ENCODE data around the gene MAST4. TPM values are rescaled to one million over a fixed set of nuclear protein-coding genes. Genes with fewer than 3 reads are reported as not detected.

The MAST4 gene
- total RNA-seq, 1 donor = 12.7 TPM

- no peak overlapping the region for H3K27ac ChIP-seq (ENCODE audit: low read depth, low read length)
- H2AFZ ChIP-seq (ENCODE audit: low read length) = no peak overlapping the region
- H3K4me2 ChIP-seq (ENCODE audit: insufficient read depth, low read length) = no peak overlapping the region
- H3K9me3 ChIP-seq (ENCODE audit: low read depth, low read length) = no peaks in the 10 kb centered on the region
- peaks cover 6% of the 10 kb centered on the region for H3K27me3 ChIP-seq (ENCODE audit: insufficient read depth, low read length)
- no peak overlapping the region for H3K4me3 ChIP-seq (ENCODE audit: insufficient read depth, low read length)
- H4K20me1 ChIP-seq (ENCODE audit: insufficient read depth, low read length) = no peaks in the 10 kb centered on the region
- no peak for TF ChIP-seq CTCF (IDR thresholded peaks at IDR 0.05; ENCODE audit: extremely low read depth, low read depth, low read length)
- no peaks in the 10 kb centered on the region for H3K4me1 ChIP-seq (ENCODE audit: insufficient read depth, low read length)
- H3K79me2 ChIP-seq (ENCODE audit: insufficient read depth, low read length) = no peaks in the 10 kb centered on the region
- DNase-seq (ENCODE audit: insufficient read length, low spot score, missing footprints) = no peak
- no peaks in the 10 kb centered on the region for H3K36me3 ChIP-seq (ENCODE audit: insufficient read depth, low read length)
Measured at GRCh38 chr5:66718374-66719002, 122.3 kb downstream of the MAST4 start.

GRCh38 chr5:66720780-66721179, 124.6 kb downstream of the MAST4 start:
- peaks cover 6% of the 10 kb centered on the region for H3K27me3 ChIP-seq (ENCODE audit: insufficient read depth, low read length)
- no peaks in the 10 kb centered on the region for H4K20me1 ChIP-seq (ENCODE audit: insufficient read depth, low read length)
- H2AFZ ChIP-seq (ENCODE audit: low read length) = no peak overlapping the region
- no peak overlapping the region for H3K4me2 ChIP-seq (ENCODE audit: insufficient read depth, low read length)
- H3K4me3 ChIP-seq (ENCODE audit: insufficient read depth, low read length) = no peak overlapping the region
- no peaks in the 10 kb centered on the region for H3K9me3 ChIP-seq (ENCODE audit: low read depth, low read length)
- H3K4me1 ChIP-seq (ENCODE audit: insufficient read depth, low read length) = no peaks in the 10 kb centered on the region
- no peaks in the 10 kb centered on the region for H3K36me3 ChIP-seq (ENCODE audit: insufficient read depth, low read length)
- H3K27ac ChIP-seq (ENCODE audit: low read depth, low read length) = no peak overlapping the region
- no peak for DNase-seq (ENCODE audit: insufficient read length, low spot score, missing footprints)
- no peaks in the 10 kb centered on the region for H3K79me2 ChIP-seq (ENCODE audit: insufficient read depth, low read length)
- no peak for TF ChIP-seq CTCF (IDR thresholded peaks at IDR 0.05; ENCODE audit: extremely low read depth, low read depth, low read length)

GRCh38 chr5:66722686-66723085, 126.5 kb downstream of the MAST4 start:
- no peaks in the 10 kb centered on the region for H4K20me1 ChIP-seq (ENCODE audit: insufficient read depth, low read length)
- H3K27ac ChIP-seq (ENCODE audit: low read depth, low read length) = no peak overlapping the region
- H2AFZ ChIP-seq (ENCODE audit: low read length) = no peak overlapping the region
- H3K27me3 ChIP-seq (ENCODE audit: insufficient read depth, low read length) = peaks cover 10% of the 10 kb centered on the region
- H3K79me2 ChIP-seq (ENCODE audit: insufficient read depth, low read length) = no peaks in the 10 kb centered on the region
- no peaks in the 10 kb centered on the region for H3K4me1 ChIP-seq (ENCODE audit: insufficient read depth, low read length)
- no peak overlapping the region for H3K4me2 ChIP-seq (ENCODE audit: insufficient read depth, low read length)
- no peaks in the 10 kb centered on the region for H3K36me3 ChIP-seq (ENCODE audit: insufficient read depth, low read length)
- no peak for TF ChIP-seq CTCF (IDR thresholded peaks at IDR 0.05; ENCODE audit: extremely low read depth, low read depth, low read length)
- DNase-seq (ENCODE audit: insufficient read length, low spot score, missing footprints) = no peak
- H3K9me3 ChIP-seq (ENCODE audit: low read depth, low read length) = no peaks in the 10 kb centered on the region
- no peak overlapping the region for H3K4me3 ChIP-seq (ENCODE audit: insufficient read depth, low read length)

GRCh38 chr5:66724349-66725139, 128.4 kb downstream of the MAST4 start:
- peak; percentile 34 for TF ChIP-seq CTCF (IDR thresholded peaks at IDR 0.05; ENCODE audit: extremely low read depth, low read depth, low read length)
- Histone ChIP-seq H3K79me2 (ENCODE audit: insufficient read depth, low read length) (no peaks in the 10 kb centered on the region), H3K4me1 (ENCODE audit: insufficient read depth, low read length) (no peaks in the 10 kb centered on the region), H4K20me1 (ENCODE audit: insufficient read depth, low read length) (no peaks in the 10 kb centered on the region), H3K4me3 (ENCODE audit: insufficient read depth, low read length) (no peak overlapping the region), H3K27me3 (ENCODE audit: insufficient read depth, low read length) (peaks cover 7% of the 10 kb centered on the region), H3K36me3 (ENCODE audit: insufficient read depth, low read length) (no peaks in the 10 kb centered on the region), H2AFZ (ENCODE audit: low read length) (no peak overlapping the region), H3K4me2 (ENCODE audit: insufficient read depth, low read length) (no peak overlapping the region), H3K9me3 (ENCODE audit: low read depth, low read length) (no peaks in the 10 kb centered on the region), H3K27ac (ENCODE audit: low read depth, low read length) (no peak overlapping the region)
- no peak for DNase-seq (ENCODE audit: insufficient read length, low spot score, missing footprints)
